WERI-Rb-1 (cell line): ENCODE results near the gene NRM.

Source experiments
- DNase-seq: peaks from one replicate; pipeline ENCODE4 v3.0.0-alpha.2; 2020
- H3K27ac ChIP-seq: fragments of 250-450 bp; sonication (Bioruptor Pico); 2 replicates; pipeline ENCODE4 v1.5.1; 2020; ENCODE audit warnings: mild to moderate bottlenecking, moderate library complexity
- H3K27me3 ChIP-seq: fragments of 250-450 bp; sonication (Bioruptor Pico); 2 replicates; pipeline ENCODE4 v1.5.1; 2021; ENCODE audit warnings: mild to moderate bottlenecking, low read depth, moderate library complexity; ENCODE audit not compliant: insufficient read depth, severe bottlenecking
- H3K36me3 ChIP-seq: fragments of 250-450 bp; sonication (Bioruptor Pico); 2 replicates; pipeline ENCODE4 v1.5.1; 2020; ENCODE audit warnings: mild to moderate bottlenecking, moderate library complexity
- H3K4me3 ChIP-seq: 2 replicates; pipeline ENCODE4 v1.5.1; 2011; ENCODE audit warnings: low read depth, mild to moderate bottlenecking, control low read depth, low read length
- H3K9me3 ChIP-seq: fragments of 250-450 bp; sonication (Bioruptor Pico); 2 replicates; pipeline ENCODE4 v1.5.1; 2021; ENCODE audit warnings: mild to moderate bottlenecking, moderate library complexity; ENCODE audit not compliant: severe bottlenecking
- TF ChIP-seq, protein P1 (sequence below): IDR thresholded peaks from 2 replicates; pipeline ENCODE4 v1.5.1; 2011; ENCODE audit warnings: low read depth, mild to moderate bottlenecking, control low read depth, inconsistent platforms, low read length

The NRM gene

DNA sequence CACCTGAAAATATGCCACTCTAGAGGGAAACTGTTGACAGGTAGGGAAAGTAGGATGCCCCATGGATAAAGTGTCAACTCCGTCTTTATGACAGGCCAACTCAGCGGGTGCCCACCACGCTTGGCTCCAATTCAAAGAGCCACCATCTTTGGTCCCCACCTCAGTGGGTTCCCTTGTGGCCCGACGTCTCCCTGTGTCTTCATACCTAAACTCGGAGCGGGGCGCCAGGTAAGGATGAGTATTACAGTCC lies 26.0 kb upstream of the NRM start:
- Histone ChIP-seq H3K27ac (peak overlapping the region; percentile 70), H3K36me3 (peaks cover 17% of the 10 kb centered on the region), H3K4me3 (peak overlapping the region; percentile 37), H3K9me3 (peaks cover 6% of the 10 kb centered on the region), H3K27me3 (no peaks in the 10 kb centered on the region)
- no peak for DNase-seq
- TF ChIP-seq, protein P1, sequence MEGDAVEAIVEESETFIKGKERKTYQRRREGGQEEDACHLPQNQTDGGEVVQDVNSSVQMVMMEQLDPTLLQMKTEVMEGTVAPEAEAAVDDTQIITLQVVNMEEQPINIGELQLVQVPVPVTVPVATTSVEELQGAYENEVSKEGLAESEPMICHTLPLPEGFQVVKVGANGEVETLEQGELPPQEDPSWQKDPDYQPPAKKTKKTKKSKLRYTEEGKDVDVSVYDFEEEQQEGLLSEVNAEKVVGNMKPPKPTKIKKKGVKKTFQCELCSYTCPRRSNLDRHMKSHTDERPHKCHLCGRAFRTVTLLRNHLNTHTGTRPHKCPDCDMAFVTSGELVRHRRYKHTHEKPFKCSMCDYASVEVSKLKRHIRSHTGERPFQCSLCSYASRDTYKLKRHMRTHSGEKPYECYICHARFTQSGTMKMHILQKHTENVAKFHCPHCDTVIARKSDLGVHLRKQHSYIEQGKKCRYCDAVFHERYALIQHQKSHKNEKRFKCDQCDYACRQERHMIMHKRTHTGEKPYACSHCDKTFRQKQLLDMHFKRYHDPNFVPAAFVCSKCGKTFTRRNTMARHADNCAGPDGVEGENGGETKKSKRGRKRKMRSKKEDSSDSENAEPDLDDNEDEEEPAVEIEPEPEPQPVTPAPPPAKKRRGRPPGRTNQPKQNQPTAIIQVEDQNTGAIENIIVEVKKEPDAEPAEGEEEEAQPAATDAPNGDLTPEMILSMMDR = no peak

GRCh38 chr6:30714263-30714662 lies 23.5 kb upstream of the NRM start:
- H3K36me3 ChIP-seq = peaks cover 7% of the 10 kb centered on the region
- DNase-seq = no peak
- TF ChIP-seq, protein P1 = no peak
- H3K4me3 ChIP-seq = no peak overlapping the region
- H3K27ac ChIP-seq = no peak overlapping the region
- H3K9me3 ChIP-seq = peaks cover 6% of the 10 kb centered on the region
- H3K27me3 ChIP-seq = no peaks in the 10 kb centered on the region

DNA sequence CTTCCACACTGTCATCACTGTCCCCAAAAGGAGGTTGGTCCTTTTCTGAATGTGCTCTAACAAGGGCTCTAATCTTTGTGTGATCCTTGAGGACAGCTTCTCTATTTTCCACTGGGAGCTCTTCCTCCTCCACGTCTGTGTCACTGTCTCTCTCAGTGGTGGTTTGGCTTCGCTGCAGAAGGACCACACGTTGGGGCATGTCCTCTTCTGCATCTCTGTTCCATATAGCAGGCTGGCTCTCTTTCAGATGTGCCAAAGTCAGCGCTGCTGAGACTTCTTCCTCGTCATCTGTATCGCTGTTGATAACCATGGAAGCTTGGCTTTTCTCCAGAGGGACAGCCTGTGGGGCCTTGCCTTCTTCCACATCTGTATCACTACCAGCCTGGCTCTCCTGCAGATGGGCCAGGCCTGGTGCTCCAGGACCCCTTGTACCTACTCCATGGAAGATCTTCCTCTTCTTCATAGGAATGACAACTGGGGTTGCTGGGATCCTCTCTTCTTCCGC lies 21.7 kb upstream of the NRM start:
- peaks cover 7% of the 10 kb centered on the region for H3K36me3 ChIP-seq
- DNase-seq = no peak
- no peak overlapping the region for H3K4me3 ChIP-seq
- H3K27ac ChIP-seq = no peak overlapping the region
- no peaks in the 10 kb centered on the region for H3K27me3 ChIP-seq
- H3K9me3 ChIP-seq = peaks cover 4% of the 10 kb centered on the region
- TF ChIP-seq, protein P1 = no peak

GRCh38 chr6:30711758-30712380 lies 21.1 kb upstream of the NRM start:
- H3K4me3 ChIP-seq = no peak overlapping the region
- H3K9me3 ChIP-seq = peaks cover under 1% of the 10 kb centered on the region
- DNase-seq = no peak
- TF ChIP-seq, protein P1 = no peak
- H3K36me3 ChIP-seq = peaks cover 7% of the 10 kb centered on the region
- no peaks in the 10 kb centered on the region for H3K27me3 ChIP-seq
- no peak overlapping the region for H3K27ac ChIP-seq

- H3K4me3 ChIP-seq = no peak overlapping the region
- TF ChIP-seq, protein P1 = no peak
- H3K27ac ChIP-seq = no peak overlapping the region
- no peaks in the 10 kb centered on the region for H3K27me3 ChIP-seq
- peaks cover 7% of the 10 kb centered on the region for H3K36me3 ChIP-seq
- H3K9me3 ChIP-seq = no peaks in the 10 kb centered on the region
- DNase-seq = no peak
Measured at GRCh38 chr6:30709101-30709868, 18.5 kb upstream of the NRM start.
